PFSK-1 (cell line): ENCODE data around the gene ERC2.

Experiments used
- POLR2AphosphoS5 ChIP-seq: IDR thresholded peaks from 2 replicates; pipeline ENCODE4 v1.6.1; 2012; ENCODE audit warnings: low read depth, mild to moderate bottlenecking, control low read depth, low read length, moderate library complexity
- REST ChIP-seq, 2 experiments: IDR thresholded peaks; 2 replicates each; pipeline versions ENCODE4 v1.6.1 to v1.8.0; 2011 to 2012; ENCODE audit warnings: low read depth in 2 of 2, low read length in 2 of 2, control low read depth in 1 of 2, inconsistent platforms in 1 of 2, mild to moderate bottlenecking in 1 of 2, moderate library complexity in 1 of 2; ENCODE audit not compliant: insufficient read depth in 1 of 2
- SIN3A ChIP-seq: IDR thresholded peaks from 2 replicates; pipeline ENCODE4 v1.6.1; 2012; ENCODE audit warnings: mild to moderate bottlenecking, low read length, moderate library complexity, borderline replicate concordance; ENCODE audit not compliant: insufficient read depth
- TAF1 ChIP-seq: IDR thresholded peaks from 2 replicates; pipeline ENCODE4 v1.6.1; 2012; ENCODE audit warnings: low read length, control low read depth, borderline replicate concordance; ENCODE audit not compliant: insufficient read depth

- TF ChIP-seq POLR2AphosphoS5 (no peak), REST (IDR thresholded peaks at IDR 0.05; ENCODE audit: insufficient read depth in 1 of 2, low read depth in 2 of 2, low read length in 2 of 2) (no peak), SIN3A (no peak), TAF1 (no peak)
Measured at GRCh38 chr3:56304069-56304468, 164.2 kb downstream of the ERC2 start.
